Measurements from ENCODE around the gene TMEM266.

Gene TMEM266

DNA sequence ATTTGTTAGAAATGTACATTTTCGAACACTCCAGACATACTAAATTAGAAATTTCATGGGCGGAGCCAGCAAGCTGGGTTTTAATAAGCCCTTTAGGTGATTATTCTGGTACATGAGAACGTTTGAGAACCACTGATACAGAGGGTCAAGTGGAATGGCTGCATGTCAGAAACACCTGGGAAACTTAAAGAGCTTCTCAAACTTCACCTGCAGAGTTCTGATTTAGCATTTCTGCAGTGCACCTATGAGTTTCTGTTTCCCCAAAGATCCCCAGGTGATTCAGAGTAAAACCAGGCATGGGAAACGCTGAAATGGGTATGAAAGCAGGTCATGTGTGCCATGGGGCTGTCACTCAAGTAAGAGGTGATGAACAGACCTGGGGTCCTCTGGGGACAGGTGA lies 68.1 kb downstream of the TMEM266 start:
- no peak for DNase-seq (ENCODE audit: low read depth)

DNA sequence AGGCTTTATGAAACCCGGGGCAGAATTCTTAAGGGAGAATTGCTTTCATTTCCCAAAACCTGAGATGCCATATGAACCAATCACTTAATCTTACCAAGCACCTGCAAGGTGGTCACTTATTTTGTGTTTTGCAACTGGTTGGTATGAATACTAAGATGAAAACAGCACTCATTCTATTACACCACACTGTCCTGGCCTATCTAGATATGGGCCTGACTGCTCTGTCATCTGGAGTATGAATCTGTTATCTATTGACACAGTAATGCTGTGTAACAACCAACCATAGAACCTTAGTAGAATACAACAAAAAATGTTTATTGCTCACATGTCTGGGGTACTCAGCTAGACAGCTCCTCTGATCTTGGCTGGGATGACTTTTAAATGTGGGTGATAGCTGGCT lies 74.8 kb downstream of the TMEM266 start:
- DNase-seq (ENCODE audit: low read depth), result no peak

- DNase-seq (ENCODE audit: low read depth), result no peak
Measured at GRCh38 chr15:76135516-76135915, 75.7 kb downstream of the TMEM266 start.

DNA sequence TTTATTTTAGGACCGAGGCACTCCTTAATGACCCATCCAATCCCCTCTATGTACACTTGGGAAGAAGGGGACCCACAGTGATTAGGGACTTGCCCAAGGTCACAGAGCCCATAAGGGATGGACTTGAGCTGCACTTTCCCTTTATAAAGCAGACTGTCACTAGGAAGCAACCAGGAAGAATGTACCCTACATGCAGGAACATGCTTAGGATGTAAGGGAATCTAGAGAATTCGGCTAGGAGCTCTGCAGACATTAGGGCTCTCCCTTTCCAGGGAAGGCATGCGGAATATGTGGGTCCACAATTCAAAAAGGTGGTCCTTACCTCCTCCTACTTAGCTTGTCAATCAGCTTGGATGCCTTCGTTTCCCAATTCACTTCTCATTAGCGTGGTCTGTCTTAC lies 78.7 kb downstream of the TMEM266 start:
- no peak for DNase-seq (ENCODE audit: low read depth)

GRCh38 chr15:76139368-76140073 lies 79.7 kb downstream of the TMEM266 start:
- peak; percentile 59 for DNase-seq (ENCODE audit: low read depth)

GRCh38 chr15:76140074-76140464 lies 80.3 kb downstream of the TMEM266 start:
- DNase-seq (ENCODE audit: low read depth), result no peak

- DNase-seq (ENCODE audit: low read depth), result no peak
Measured at GRCh38 chr15:76146812-76147211, 87.0 kb downstream of the TMEM266 start.

GRCh38 chr15:76147906-76148570 lies 88.3 kb downstream of the TMEM266 start:
- DNase-seq (ENCODE audit: low read depth), result peak; percentile 47

DNA sequence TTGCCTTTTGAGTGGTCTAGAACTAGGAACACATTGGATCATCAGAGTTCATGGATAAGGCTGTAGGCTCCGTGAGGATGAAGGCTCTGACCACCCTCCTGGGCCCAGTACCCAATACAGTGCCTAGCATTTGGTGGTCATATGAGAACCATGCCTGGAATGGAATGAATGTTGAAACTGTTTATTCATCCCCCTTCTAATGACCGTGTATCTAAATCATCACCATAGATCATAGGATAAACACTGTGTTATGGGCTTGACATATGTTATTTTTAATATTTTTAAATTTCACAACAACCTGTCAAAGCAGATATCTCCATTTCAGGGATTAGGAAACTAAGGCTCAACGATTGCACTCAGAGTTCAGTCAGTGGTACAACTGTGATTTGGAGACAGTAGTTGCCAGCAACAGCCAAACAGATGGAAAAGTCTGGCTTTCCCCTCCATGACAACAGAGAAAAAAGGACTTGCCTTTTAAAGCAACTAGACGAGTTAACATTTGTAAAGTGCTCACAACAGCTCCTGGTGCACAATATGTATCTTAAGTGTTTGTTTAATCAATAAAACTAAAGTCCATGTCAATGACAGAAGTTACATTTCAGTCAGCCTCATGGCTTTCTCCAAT lies 89.6 kb downstream of the TMEM266 start:
- DNase-seq (ENCODE audit: low read depth), result no peak

GRCh38 chr15:76150513-76150912 lies 90.7 kb downstream of the TMEM266 start:
- DNase-seq (ENCODE audit: low read depth), result no peak

DNA sequence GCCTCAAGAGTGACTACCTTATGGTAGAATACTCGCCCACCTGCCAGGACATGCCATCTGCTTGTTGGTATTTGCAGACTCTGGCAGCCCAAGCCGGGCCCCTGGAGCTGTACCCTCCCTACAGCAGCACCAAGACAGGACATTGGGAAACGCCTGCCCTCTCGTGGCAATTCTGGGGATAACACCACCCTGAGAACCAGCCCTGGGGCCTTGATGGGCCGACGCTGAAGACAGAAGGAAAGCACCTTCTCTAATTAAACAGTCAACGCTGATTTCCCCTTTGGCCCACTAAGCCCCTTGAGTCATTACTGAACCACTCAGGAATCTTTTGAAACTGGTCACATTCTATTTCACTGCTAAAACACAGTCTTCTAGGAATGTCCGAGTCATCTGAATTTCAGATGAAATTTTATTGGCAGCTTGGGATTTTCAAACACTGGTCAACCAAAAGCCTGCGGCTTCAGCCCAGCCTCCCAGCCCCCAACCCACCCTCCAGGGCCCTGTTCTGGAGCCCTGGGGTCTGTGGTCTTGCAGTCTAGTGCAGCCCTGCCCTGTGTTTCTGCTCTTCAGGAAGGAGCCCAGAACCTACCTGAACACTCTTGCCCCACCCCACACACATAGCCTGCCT lies 91.3 kb downstream of the TMEM266 start:
- DNase-seq (ENCODE audit: low read depth), result peak; percentile 67

DNA sequence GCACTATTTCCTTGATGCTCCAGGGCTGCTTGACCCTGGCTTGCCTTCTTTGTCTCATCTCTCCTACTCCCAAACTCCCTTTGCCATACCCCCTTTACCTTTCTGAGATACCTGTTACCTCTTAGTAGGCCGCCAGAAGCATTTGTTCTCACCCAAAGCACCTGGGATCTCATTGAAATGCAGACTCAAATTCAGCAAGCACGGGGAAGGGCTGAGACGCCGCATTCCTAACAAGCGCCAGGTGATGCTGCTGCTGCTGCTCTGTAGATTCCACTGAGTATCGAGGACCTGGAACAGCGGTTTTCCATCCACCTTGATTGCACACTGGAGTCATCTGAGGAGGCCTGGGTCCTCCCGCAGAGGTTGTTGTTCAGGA lies 91.8 kb downstream of the TMEM266 start:
- DNase-seq (ENCODE audit: low read depth), result no peak

- no peak for DNase-seq (ENCODE audit: low read depth)
Measured at GRCh38 chr15:76152197-76152596, 92.4 kb downstream of the TMEM266 start.

- DNase-seq (ENCODE audit: low read depth), result no peak
Measured at GRCh38 chr15:76153241-76154197, 93.7 kb downstream of the TMEM266 start.

DNA sequence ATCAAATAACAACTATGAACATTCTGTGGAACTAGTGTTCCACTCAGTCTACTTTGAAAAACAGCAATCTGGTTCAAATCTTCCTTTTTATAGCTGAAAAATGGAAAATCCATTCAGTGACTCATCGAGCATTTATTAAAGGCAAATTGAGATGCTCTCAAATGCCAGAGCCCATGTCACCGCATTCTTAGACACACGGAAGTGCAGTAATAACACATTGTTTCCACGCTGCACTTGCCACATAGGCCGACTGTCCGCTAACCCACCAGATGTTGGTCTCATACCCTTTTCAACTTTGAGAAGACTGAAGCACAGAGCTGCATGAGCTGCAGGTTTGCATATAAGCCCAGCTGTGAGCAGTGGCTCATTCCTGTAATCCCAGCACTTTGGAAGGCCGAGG lies 95.9 kb downstream of the TMEM266 start:
- no peak for DNase-seq (ENCODE audit: low read depth)

DNA sequence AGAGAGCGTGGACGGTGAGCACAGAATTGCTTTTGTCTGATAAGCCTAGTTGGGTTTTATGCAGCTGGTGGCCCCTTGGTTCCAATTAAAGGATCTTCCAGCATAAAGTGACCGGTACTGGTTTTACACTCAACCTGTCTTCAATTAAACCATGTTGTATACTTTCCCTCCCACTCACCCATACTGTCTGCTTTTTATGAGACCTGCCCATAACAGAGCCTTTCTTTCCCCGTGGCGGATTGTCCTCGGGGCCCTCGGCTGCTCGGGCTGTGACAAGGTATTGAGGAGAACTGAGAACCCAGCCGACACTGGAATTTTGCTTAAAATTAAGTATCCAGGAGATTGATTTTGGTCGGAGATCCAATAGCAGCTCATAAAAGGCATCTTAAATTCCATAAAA lies 98.4 kb downstream of the TMEM266 start:
- DNase-seq (ENCODE audit: low read depth), result no peak

- no peak for DNase-seq (ENCODE audit: low read depth)
Measured at GRCh38 chr15:76158815-76159214, 99.0 kb downstream of the TMEM266 start.

GRCh38 chr15:76159282-76159681 lies 99.5 kb downstream of the TMEM266 start:
- no peak for DNase-seq (ENCODE audit: low read depth)

DNA sequence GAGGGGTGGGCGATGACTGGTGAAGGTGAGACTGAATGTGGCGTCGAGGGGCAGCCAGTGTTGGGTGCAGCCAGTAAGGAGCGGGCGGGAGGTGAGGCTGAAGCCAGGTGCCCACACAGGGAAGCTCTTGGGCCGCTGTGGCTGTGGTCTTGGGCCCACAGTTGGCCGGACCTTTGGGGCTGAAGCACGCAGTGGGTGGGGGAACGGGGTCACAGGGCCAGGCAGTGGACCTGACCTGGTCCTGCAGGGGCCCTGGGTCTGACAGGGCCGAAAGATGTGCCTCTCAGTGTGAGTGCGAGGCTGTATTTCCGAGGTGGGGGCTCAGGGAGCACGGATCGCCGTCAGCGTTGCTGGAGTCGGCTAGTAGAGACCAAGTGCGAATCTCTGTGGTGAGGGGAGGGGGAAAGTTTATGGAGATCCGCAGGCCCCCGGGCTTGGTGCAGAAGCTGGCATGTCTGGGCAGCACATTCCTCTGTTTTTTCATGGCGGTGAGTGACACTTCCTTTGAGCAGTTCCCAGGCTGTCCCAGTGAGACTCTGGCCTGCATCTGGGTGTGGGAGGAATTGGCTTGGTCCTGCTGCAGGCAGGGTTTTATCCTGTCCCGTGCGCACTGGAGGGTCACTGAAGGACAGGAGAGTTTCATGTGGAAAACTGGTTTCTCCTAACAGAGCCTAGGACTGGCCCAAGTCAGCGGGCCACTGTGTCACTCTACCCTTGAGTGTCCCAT lies 100.8 kb downstream of the TMEM266 start:
- DNase-seq (ENCODE audit: low read depth), result no peak

- no peak for DNase-seq (ENCODE audit: low read depth)
Measured at GRCh38 chr15:76161153-76162035, 101.6 kb downstream of the TMEM266 start.

Measured in activated T-cell treated with anti-CD3 and anti-CD28 coated beads for 1 hour (primary cell).